Karpas-422 (cell line): Measurements from ENCODE around the gene MDM1. TPM values are rescaled to one million over a fixed set of nuclear protein-coding genes. Genes with fewer than 3 reads are reported as not detected.

Source experiments
- DNase-seq: peaks from one replicate; pipeline ENCODE4 v3.0.0-alpha.2; 2015
- H2AFZ ChIP-seq: fragments of 200-600 bp; sonication (generic); 2 replicates; pipeline ENCODE4 v1.6.1; 2014; ENCODE audit warnings: antibody characterized with exemption, low read length, mixed read lengths
- H3K27ac ChIP-seq: fragments of 200-600 bp; sonication (generic); 2 replicates; pipeline ENCODE4 v1.5.1; 2014; ENCODE audit warnings: mild to moderate bottlenecking, low read length, moderate library complexity
- H3K27me3 ChIP-seq: fragments of 200-600 bp; sonication (generic); 2 replicates; pipeline ENCODE4 v1.6.1; 2014; ENCODE audit warnings: low read length, mixed read lengths
- H3K36me3 ChIP-seq: fragments of 200-600 bp; sonication (generic); 2 replicates; pipeline ENCODE4 v1.6.1; 2014; ENCODE audit warnings: low read length, mixed read lengths; ENCODE audit not compliant: insufficient read depth
- H3K4me1 ChIP-seq: fragments of 200-600 bp; sonication (generic); 2 replicates; pipeline ENCODE4 v1.6.1; 2014; ENCODE audit warnings: mild to moderate bottlenecking, low read length, mixed read lengths
- H3K4me2 ChIP-seq: fragments of 200-600 bp; sonication (generic); 2 replicates; pipeline ENCODE4 v1.6.1; 2014; ENCODE audit warnings: low read length, low read depth, mild to moderate bottlenecking; ENCODE audit not compliant: poor library complexity, severe bottlenecking
- H3K4me3 ChIP-seq: fragments of 200-600 bp; sonication (generic); 2 replicates; pipeline ENCODE4 v1.5.1; 2014; ENCODE audit warnings: mild to moderate bottlenecking, antibody characterized with exemption, low read length, mixed read lengths
- H3K79me2 ChIP-seq: fragments of 200-600 bp; sonication (generic); 2 replicates; pipeline ENCODE4 v1.6.1; 2014; ENCODE audit warnings: mild to moderate bottlenecking, low read length, mixed read lengths
- H3K9ac ChIP-seq: fragments of 200-600 bp; sonication (generic); 2 replicates; pipeline ENCODE4 v1.6.0; 2014; ENCODE audit warnings: low read length
- H3K9me2 ChIP-seq: fragments of 200-600 bp; sonication (generic), shearing (Covaris generic); replicated peaks from 2 replicates; pipeline ENCODE4 v1.6.0; 2014; ENCODE audit warnings: mild to moderate bottlenecking, low read length, moderate library complexity; ENCODE audit not compliant: insufficient read depth
- H3K9me3 ChIP-seq: fragments of 300-700, 200-600 bp; sonication (generic); 2 replicates; pipeline ENCODE4 v1.6.1; 2014; ENCODE audit warnings: low read length, mixed read lengths
- H4K20me1 ChIP-seq: fragments of 200-600 bp; sonication (generic); 2 replicates; pipeline ENCODE4 v1.6.1; 2014; ENCODE audit warnings: mild to moderate bottlenecking, antibody characterized with exemption, low read length, low read depth; ENCODE audit not compliant: insufficient read depth
- total RNA-seq: library from RNA; depleted of rRNA; stranded (reverse); fragments of >200 nt; shearing (Covaris generic); gene quantifications from 2 replicates; pipeline ENCODE4 v1.2.3, GENCODE V29; 2014; ENCODE audit warnings: low replicate concordance

MDM1 gene
- total RNA-seq, 1 experiment from 2014 or later, result 40.2 TPM

GRCh38 chr12:68297929-68298328, 34.2 kb downstream of the MDM1 start:
- peaks cover 34% of the 10 kb centered on the region for H3K36me3 ChIP-seq
- peaks cover 10% of the 10 kb centered on the region for H3K4me1 ChIP-seq
- no peak overlapping the region for H3K4me2 ChIP-seq
- H3K27me3 ChIP-seq, result no peaks in the 10 kb centered on the region
- no peaks in the 10 kb centered on the region for H3K9me2 ChIP-seq
- H3K4me3 ChIP-seq, result no peak overlapping the region
- no peaks in the 10 kb centered on the region for H3K9me3 ChIP-seq
- H3K9ac ChIP-seq, result no peak overlapping the region
- no peak for DNase-seq
- H3K79me2 ChIP-seq, result peaks cover 27% of the 10 kb centered on the region
- no peak overlapping the region for H2AFZ ChIP-seq
- no peaks in the 10 kb centered on the region for H4K20me1 ChIP-seq
- no peak overlapping the region for H3K27ac ChIP-seq

DNA sequence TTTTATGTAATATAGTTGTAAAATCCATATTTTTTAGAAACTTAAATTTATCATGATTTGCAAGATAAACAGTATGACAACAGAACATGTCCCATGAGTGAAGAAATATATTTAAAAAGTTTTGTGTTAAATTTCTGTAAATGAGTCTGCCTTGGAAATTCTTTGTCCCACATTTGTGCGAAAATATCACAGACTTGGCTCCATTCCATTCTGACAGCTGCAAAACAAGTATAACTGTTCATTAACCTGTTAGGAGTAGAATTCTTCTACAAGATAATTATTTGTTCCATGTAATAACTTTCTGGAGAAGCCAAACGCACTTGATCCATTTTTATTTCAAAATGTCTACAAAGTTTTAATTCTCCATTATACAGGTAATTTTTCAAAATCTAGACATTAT, 37.9 kb downstream of the MDM1 start:
- Histone ChIP-seq H3K27me3 (no peaks in the 10 kb centered on the region), H4K20me1 (no peaks in the 10 kb centered on the region), H3K9me3 (no peaks in the 10 kb centered on the region), H3K27ac (no peak overlapping the region), H3K4me1 (peaks cover 10% of the 10 kb centered on the region), H2AFZ (no peak overlapping the region), H3K79me2 (peaks cover 10% of the 10 kb centered on the region), H3K9ac (no peak overlapping the region), H3K4me3 (no peak overlapping the region), H3K9me2 (no peaks in the 10 kb centered on the region), H3K36me3 (peaks cover 5% of the 10 kb centered on the region; the same call in 1 of the 2 replicates), H3K4me2 (no peak overlapping the region)
- DNase-seq, result no peak

DNA sequence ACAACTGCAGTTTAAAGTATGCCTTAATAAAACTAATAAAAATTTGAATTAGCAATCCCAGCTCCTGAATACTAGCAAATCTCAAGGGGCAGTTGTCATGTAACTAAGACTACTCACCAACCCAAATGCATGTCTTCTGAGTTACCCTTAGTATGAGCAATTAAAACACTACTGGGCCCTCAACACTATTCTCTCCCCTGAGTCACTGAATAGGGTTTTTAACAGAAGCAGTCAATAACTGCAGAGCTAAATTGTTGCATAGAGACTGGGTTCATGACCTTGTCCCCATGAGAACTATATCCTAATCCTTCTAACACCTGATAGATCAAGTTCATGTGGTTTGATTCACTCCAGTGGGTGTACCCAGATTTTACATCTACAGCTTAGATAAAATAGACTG, 38.8 kb downstream of the MDM1 start:
- H3K27ac ChIP-seq, result no peak overlapping the region
- peaks cover 5% of the 10 kb centered on the region; the same call in 1 of the 2 replicates for H3K36me3 ChIP-seq
- H3K9me3 ChIP-seq, result no peaks in the 10 kb centered on the region
- no peak for DNase-seq
- H4K20me1 ChIP-seq, result no peaks in the 10 kb centered on the region
- H2AFZ ChIP-seq, result no peak overlapping the region
- peaks cover 10% of the 10 kb centered on the region for H3K4me1 ChIP-seq
- H3K4me3 ChIP-seq, result no peak overlapping the region
- no peaks in the 10 kb centered on the region for H3K27me3 ChIP-seq
- H3K79me2 ChIP-seq, result peaks cover 2% of the 10 kb centered on the region
- H3K9me2 ChIP-seq, result no peaks in the 10 kb centered on the region
- H3K9ac ChIP-seq, result no peak overlapping the region
- no peak overlapping the region for H3K4me2 ChIP-seq

DNA sequence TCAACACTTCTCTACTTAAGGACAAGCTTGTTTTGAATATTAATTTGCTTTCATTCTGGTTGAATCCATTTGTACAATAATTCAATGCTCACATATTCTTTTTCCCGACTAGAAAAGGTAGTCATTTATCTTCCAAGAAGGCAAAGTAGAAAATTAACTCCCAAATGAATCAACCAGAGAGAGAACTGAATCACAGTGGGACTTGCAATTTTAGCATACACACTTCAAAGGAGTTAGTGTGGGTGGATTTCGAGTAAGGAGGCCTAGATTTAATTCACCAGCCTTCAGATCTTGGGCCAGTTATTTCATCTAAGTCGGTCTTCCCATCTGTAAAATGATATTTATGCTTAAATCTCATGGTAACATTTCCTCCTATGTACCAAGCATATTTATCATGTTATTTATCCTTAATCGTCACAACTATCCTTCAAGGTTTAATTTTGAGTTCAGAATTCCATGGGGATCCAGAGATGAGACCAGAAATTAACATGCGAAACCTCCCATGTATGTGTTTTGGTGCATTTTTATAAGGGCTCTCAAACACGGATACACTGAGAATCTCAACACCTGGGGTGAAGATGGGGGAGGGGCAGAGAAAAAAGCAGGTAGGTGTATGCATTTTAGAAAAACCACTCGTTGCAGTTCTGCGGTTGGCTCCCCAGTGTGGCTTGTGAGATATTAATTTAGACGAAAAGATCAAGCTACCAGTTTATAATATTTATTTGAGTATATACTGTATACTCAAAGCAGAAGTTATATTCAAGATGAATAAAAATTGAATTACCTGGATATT, 39.8 kb downstream of the MDM1 start:
- H3K9ac ChIP-seq, result no peak overlapping the region
- H4K20me1 ChIP-seq, result no peaks in the 10 kb centered on the region
- peaks cover 10% of the 10 kb centered on the region for H3K4me1 ChIP-seq
- no peaks in the 10 kb centered on the region for H3K27me3 ChIP-seq
- H3K36me3 ChIP-seq, result peaks cover 5% of the 10 kb centered on the region; the same call in 1 of the 2 replicates
- no peak overlapping the region for H2AFZ ChIP-seq
- no peak for DNase-seq
- H3K27ac ChIP-seq, result no peak overlapping the region
- no peaks in the 10 kb centered on the region for H3K79me2 ChIP-seq
- no peaks in the 10 kb centered on the region for H3K9me2 ChIP-seq
- H3K9me3 ChIP-seq, result no peaks in the 10 kb centered on the region
- no peak overlapping the region for H3K4me2 ChIP-seq
- H3K4me3 ChIP-seq, result no peak overlapping the region

- Histone ChIP-seq H3K9me3 (no peaks in the 10 kb centered on the region), H3K4me3 (no peak overlapping the region), H3K4me1 (peaks cover 10% of the 10 kb centered on the region), H3K9me2 (no peaks in the 10 kb centered on the region), H3K27me3 (no peaks in the 10 kb centered on the region), H3K27ac (no peak overlapping the region), H3K9ac (no peak overlapping the region), H3K4me2 (no peak overlapping the region), H3K79me2 (no peaks in the 10 kb centered on the region), H4K20me1 (no peaks in the 10 kb centered on the region), H2AFZ (no peak overlapping the region), H3K36me3 (peaks cover 5% of the 10 kb centered on the region; the same call in 1 of the 2 replicates)
- no peak for DNase-seq
These were observed 40.6 kb downstream of the MDM1 start for GRCh38 chr12:68291396-68292036.

DNA sequence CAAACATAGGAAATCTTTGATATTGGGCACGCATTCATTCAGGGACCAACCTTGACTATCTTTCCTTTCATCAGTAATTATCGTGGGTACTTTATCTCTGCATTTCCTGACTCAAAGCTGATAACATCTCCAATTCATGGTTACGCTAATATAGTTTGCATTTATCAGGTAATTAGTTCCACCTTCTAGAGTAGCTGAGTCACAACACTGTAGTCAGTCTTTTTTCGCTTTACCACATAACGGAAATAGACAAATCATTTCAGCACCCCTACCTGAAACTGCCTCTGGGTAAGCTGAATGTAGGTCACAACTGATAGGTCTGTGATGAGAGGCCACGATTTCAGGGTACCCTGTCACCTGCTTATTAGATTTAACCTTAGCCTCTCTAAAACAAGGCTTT, 42.0 kb downstream of the MDM1 start:
- Histone ChIP-seq H3K9me3 (no peaks in the 10 kb centered on the region), H3K4me1 (peaks cover 10% of the 10 kb centered on the region), H3K4me3 (no peak overlapping the region), H3K27ac (no peak overlapping the region), H3K27me3 (no peaks in the 10 kb centered on the region), H3K9ac (no peak overlapping the region), H3K36me3 (peaks cover 5% of the 10 kb centered on the region; the same call in 1 of the 2 replicates), H3K79me2 (no peaks in the 10 kb centered on the region), H2AFZ (no peak overlapping the region), H4K20me1 (no peaks in the 10 kb centered on the region), H3K9me2 (no peaks in the 10 kb centered on the region), H3K4me2 (no peak overlapping the region)
- DNase-seq, result no peak

- Histone ChIP-seq H3K79me2 (no peaks in the 10 kb centered on the region), H2AFZ (no peak overlapping the region), H3K4me2 (no peak overlapping the region), H3K9me2 (no peaks in the 10 kb centered on the region), H3K36me3 (no peaks in the 10 kb centered on the region), H3K27ac (no peak overlapping the region), H4K20me1 (no peaks in the 10 kb centered on the region), H3K9me3 (no peaks in the 10 kb centered on the region), H3K4me1 (no peaks in the 10 kb centered on the region), H3K4me3 (no peak overlapping the region), H3K9ac (no peak overlapping the region), H3K27me3 (no peaks in the 10 kb centered on the region)
- DNase-seq, result no peak
These were observed 45.1 kb downstream of the MDM1 start for GRCh38 chr12:68287106-68287505.

- H4K20me1 ChIP-seq, result no peaks in the 10 kb centered on the region
- no peaks in the 10 kb centered on the region for H3K79me2 ChIP-seq
- no peak for DNase-seq
- H3K9me2 ChIP-seq, result no peaks in the 10 kb centered on the region
- no peaks in the 10 kb centered on the region for H3K4me1 ChIP-seq
- no peak overlapping the region for H3K4me2 ChIP-seq
- H3K27me3 ChIP-seq, result no peaks in the 10 kb centered on the region
- no peak overlapping the region for H3K27ac ChIP-seq
- H3K9ac ChIP-seq, result no peak overlapping the region
- H3K4me3 ChIP-seq, result no peak overlapping the region
- no peak overlapping the region for H2AFZ ChIP-seq
- no peaks in the 10 kb centered on the region for H3K9me3 ChIP-seq
- no peaks in the 10 kb centered on the region for H3K36me3 ChIP-seq
These were observed 45.8 kb downstream of the MDM1 start for GRCh38 chr12:68286396-68286795.
